Activated CD4-positive, CD25-positive, alpha-beta regulatory T cell (primary cell): Measurements from ENCODE around the gene XIRP2.

Source experiments
- DNase-seq, 4 experiments: peaks; one replicate each; lab custom pipeline; 2025; lab: John Stamatoyannopoulos, UW

Gene XIRP2

DNA sequence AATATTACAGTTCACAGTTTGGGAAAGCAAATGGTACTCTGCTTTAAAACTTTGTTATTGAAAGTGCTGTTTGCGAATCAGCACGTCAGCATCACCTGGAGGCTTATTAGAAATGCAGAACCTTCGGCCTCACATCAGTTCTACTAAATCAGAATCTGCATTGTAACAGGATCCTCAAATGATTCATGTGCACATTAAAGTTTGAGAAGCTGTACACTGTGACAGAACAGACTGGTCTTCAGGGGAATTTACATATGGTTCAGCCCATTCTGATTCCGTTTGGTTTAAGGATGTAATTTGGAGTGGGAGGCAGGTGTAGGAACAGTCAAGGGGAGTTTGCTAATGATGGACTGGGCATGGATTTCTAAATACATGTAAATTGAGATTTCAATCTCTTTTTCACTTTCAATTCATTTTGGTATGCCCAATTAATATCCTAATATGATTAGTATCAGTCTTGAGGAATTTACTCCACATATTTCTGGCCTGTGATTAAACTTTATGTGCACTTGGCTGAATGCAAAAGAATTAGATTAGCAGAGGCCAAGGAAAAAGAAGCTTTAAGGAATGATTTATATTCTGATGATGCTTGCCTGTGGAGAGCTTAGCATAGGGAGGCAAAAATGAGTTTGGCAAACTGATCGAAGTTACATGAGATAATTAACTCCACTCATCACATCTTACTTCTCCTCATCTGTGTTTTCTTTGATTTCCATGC, 248.8 kb downstream of the XIRP2 start:
- no peak for DNase-seq

GRCh38 chr2:167140330-167140729, 252.1 kb downstream of the XIRP2 start:
- no peak for DNase-seq

DNA sequence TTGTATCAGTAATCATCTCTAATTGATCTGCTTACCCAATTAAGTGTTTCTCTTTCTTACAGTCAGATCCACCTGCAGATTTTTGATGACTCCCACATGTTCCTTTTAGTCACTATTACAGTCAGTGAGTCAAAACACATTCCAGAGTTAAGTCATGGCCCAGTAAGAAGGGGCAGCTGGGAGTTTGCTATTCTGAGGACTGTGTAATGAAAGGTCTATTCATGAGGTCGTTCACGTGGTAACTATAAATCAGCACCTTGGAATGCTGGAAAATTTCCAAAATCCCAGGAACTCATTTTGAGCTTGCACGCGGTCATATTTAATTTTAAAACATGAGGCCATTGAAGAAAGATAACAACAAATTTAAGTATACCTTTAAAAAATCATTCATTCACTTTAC, 252.5 kb downstream of the XIRP2 start:
- DNase-seq: no peak

DNA sequence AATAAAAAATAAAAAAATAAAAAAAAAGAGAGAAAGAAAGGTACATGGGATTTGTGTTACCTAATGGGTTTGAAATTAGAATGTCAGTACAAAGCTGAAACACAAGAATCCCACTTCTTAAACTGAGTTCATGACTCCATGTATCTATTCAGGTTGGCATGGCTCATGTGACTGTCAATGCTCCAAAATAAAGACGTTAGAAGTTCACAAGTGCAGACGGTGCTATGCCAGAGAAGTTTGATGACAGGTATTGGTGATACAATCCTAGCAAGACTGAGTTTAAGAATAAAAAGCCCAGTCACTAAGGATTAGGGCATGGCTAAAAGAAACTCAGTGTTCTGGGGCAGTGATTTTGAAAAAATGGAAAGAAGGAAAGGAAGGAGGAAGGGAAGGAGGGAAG, 254.3 kb downstream of the XIRP2 start:
- DNase-seq: no peak

DNA sequence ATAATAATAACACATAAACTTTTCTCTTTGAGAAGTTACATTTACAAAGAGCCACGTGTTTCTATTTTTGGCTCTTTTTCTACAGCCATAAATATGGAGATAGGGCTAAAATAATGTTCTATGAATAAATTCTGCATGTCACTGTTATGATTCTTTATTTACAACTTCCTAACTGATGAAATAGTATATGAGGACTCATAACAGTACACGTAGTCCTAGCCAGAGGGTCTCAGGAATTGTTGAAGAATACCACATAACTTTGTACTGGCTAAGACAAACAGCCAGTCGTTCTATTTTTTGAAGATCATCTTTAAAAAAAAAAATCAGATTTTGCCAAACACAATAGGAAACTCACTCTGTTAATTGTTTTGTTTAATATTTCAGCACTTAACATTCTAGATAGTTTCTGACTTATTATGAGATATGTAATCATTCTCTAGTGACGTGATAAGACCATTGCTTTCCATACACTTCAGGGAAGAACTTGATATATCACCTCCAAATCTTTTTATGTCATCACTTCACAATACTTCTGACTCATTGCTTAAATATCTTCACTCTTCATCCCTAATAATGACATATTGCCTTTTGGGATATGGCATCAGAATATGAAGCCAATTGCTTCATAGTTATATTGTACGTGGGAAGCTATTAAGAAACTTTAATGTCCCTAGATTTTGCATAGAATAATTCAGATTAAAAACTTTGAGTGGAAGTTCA, 256.1 kb downstream of the XIRP2 start:
- no peak for DNase-seq

DNA sequence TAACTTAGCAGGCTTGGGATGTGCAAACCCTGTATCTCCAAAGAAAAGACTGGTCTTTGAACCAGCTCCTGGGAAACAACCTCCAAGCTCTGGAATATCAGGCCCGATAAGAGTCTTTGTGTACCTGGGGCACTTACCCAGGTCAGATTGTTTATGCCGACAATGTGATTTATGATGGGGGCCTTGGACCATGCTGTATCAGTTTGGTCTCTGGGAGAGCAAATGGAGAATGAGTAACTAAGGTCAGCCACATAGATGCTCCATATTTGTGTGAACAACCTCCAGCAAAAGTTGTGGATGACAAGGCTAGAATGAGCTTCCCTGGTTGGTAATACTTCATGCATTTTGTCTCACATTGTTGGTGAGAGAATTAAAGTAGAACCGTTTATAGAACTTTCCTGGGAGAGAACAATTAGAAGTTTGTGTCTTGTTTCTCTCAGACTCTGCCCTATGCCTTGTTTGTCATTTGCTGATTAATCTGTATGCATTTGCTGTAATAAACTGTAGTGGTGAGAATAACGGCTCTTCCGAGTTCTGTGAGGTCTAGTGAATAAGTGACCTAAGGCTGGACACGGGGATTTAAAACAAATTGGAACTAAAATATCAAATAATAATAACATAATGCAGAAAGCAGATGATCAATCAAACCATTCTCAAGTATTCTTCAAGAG, 259.1 kb downstream of the XIRP2 start:
- no peak for DNase-seq

DNA sequence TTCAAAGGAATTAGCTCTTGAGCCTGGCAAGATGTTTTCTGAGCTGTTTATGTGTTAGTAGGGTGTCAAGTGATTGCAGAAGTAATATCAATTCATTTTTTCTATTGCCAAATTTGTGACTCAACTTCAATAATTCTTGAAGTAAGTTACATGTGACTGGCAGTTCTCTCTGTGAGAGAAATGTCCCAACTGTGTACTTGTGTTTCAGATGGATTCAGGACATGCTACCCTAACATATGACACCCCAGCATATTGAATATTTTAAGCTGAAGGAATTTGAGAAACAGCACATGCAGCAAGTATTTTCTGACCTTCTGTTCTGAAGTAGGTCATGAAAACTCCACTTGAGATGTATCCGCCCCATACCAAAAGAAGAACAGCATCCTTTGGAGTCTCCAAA, 263.6 kb downstream of the XIRP2 start:
- no peak for DNase-seq

- no peak for DNase-seq
These were observed 269.2 kb downstream of the XIRP2 start for GRCh38 chr2:167157523-167157922.

GRCh38 chr2:167177196-167177595, 288.9 kb downstream of the XIRP2 start:
- DNase-seq: no peak

DNA sequence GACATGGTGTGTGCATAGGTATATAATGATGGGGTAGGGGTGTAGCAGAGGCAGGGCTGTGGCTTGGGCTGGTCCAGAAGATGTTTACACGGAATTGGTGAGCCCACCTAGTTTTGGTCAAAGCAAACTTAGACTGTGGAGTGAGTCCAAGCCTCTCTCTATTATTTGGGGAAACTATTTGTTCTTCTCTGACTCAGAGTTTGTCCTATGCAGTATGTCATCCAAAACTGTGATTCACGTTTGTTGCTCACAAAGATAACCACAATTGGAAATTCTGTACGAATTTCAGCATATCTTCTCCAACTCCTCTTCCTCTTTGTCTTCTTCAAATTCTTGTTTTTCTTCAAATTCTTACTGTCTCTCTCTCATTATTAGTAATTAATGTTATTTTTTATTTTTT, 292.9 kb downstream of the XIRP2 start:
- no peak for DNase-seq

- DNase-seq: no peak
These were observed 293.4 kb downstream of the XIRP2 start for GRCh38 chr2:167181688-167182087.

DNA sequence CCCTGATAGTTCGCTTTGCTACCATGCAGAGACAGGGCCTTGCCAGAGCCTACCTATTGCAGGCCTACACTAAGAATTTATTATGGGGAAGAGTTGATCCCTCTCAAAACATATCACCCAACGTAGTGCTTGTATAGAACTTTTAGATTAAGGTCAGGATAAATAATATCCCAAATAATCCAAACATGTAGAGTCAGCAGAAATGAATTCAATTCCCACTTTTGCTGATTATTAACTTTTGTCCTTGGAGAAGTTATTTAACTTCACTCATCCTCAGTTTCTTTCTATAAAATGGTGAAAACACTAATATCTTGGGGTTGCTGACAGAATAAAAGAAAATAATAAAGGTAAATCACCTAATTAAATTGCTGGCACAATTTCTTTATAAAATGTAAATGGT, 294.1 kb downstream of the XIRP2 start:
- no peak for DNase-seq

DNA sequence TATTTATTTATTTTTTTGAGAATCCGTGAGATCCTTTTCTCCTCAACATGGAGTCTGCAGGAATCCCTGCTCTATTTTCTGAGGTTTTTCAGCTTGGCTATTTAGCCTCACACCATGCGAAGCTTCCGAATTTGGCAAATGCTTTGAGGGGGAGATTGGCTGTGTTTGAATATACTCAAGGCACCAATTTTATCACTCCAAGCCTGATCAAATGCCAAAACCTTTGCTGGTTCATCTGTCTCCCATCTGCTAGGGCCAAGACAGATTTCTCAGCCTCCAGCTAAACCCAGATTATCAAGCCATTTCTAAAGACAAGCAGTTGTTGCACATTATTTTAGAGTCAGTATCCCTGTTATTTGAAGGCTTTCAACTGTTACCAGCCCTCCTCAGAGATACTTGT, 295.7 kb downstream of the XIRP2 start:
- no peak for DNase-seq

DNA sequence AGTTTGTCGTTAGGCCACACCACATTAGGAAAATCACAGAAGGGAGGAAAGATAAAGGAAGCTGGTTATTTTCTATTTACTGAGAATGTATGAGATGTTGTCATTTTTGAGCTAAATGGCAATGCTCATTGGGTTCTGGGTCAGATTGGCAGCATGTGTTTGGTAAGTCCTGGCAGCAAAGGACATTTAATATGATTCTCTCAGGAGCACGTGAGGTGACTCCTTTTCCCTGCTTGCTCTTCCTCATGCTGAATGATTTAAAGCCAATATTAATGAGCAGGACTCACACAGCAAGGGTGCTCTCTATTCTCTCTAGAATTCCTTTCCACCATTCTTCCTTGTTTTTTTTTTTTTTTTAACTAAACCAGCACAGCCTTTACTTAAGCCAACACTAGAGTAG, 298.2 kb downstream of the XIRP2 start:
- DNase-seq: no peak

DNA sequence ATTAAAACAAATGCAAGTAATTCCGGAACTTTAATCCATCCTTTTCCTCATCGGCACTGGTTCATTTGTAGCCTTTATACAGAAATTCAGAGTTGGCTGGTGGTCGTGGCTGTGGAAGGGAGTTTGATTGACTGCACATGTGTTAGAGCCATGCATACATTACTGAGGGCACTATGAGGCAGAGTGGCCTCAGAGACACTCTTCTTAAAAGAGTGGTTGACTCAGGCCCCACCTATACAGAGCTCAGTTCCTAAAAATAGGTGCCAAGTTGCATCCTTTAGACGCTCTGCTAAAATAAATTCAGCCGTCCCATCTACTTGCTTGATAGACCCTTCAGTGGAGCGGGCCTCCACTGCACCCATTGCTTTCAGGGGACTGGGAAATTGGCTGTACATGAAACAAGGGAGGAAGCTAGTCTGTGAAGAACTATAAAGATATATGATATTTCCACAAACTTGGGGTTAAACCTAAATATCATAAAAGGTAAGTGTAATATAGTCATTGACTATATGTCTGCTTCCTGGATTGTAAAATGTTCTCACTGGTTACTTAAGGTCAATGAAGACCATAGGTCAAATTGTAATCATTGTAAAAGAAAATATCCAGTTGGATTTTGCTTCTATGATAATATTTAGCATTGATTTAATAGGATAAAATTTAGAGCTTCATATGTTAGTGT, 298.9 kb downstream of the XIRP2 start:
- DNase-seq: no peak

GRCh38 chr2:167187978-167188967, 300.0 kb downstream of the XIRP2 start:
- DNase-seq: no peak

GRCh38 chr2:167190053-167190452, 301.8 kb downstream of the XIRP2 start:
- DNase-seq: no peak

- DNase-seq: no peak
These were observed 303.3 kb downstream of the XIRP2 start for GRCh38 chr2:167191588-167191987.

- no peak for DNase-seq
These were observed 304.6 kb downstream of the XIRP2 start for GRCh38 chr2:167192833-167193232.

DNA sequence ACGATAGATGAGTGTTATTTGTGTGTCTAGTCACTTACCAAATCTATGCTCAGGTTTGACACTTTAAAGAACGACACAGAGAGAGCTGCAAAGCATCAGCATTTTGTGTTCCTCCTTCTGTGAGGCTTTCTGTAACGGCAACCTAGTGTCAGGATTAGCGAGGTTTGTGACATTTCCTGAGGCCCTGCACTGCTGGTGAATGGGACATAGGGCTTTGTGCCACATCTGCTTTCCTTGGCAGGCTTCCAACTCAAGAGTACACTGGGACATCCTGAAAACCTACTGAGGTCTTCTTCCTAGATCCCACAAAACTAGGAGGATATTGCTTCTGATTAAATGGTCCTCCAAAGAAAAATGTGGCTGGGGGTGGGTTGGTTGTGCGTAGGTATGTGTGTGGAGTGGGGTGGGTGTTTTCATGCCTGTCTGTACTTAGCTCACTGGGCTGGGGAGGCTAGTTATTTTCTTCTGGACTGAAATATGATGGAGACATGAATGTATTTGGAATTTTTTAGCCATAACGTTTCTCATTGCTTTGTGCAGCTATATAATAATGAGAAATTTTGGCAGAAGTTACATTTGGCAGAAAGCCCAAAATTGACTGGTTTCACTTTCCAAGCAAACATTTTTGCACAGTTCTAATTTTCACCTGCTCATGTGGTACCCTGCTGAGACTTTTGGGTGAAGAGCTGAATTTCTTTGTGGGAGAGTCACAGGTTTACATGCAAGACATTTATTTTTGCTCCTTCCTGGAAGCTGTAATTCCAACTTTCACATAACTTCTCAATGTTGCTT, 308.4 kb downstream of the XIRP2 start:
- DNase-seq: no peak

GRCh38 chr2:167198009-167198408, 309.7 kb downstream of the XIRP2 start:
- no peak for DNase-seq
